GM10248 (cell line): ENCODE data around the gene ADCY5.

Source experiments
- CTCF ChIA-PET: fragments of 300-600 bp; sonication (Branson Sonifier 250); formaldehyde crosslinking; extraction: SDS; loops from one replicate; lab custom pipeline; 2021; ENCODE audit warnings: antibody characterized with exemption; lab: Yijun Ruan, JAX
- POLR2A ChIA-PET: fragments of 350-650 bp; sonication (Branson Sonifier 250); formaldehyde crosslinking; extraction: SDS; loops from one replicate; lab custom pipeline; 2020; ENCODE audit warnings: antibody characterized with exemption; lab: Yijun Ruan, JAX
- DNase-seq: peaks from one replicate; pipeline ENCODE4 v3.0.0; 2012; ENCODE audit errors: extremely low spot score
- CTCF ChIP-seq: IDR thresholded peaks from 2 replicates; pipeline ENCODE4 v1.5.1; 2012; ENCODE audit warnings: mild to moderate bottlenecking, low read depth; ENCODE audit errors: extremely low read depth, missing control alignments, control extremely low read depth

The ADCY5 gene

GRCh38 chr3:123486460-123486859 lies 37.6 kb upstream of the ADCY5 start:
- no peak for DNase-seq
- no peak for TF ChIP-seq CTCF
- POLR2A ChIA-PET = no interaction called here
- CTCF ChIA-PET = interaction anchor here (1.2 kb wide), 1 partner anchor 12 kb away, joined by 3 read pairs; no protein-coding TSS in a partner anchor

GRCh38 chr3:123485551-123485950 lies 36.7 kb upstream of the ADCY5 start:
- ChIA-PET CTCF (interaction anchor here (1.2 kb wide), 1 partner anchor 13 kb away, joined by 3 read pairs; no protein-coding TSS in a partner anchor), POLR2A (no interaction called here)

GRCh38 chr3:123483146-123483545 lies 34.3 kb upstream of the ADCY5 start:
- no peak for TF ChIP-seq CTCF
- POLR2A ChIA-PET = no interaction called here

More at GRCh38 chr3:123485551-123485950, 36.7 kb upstream of the ADCY5 start:
- no peak for TF ChIP-seq CTCF
- no peak for DNase-seq

GRCh38 chr3:123481722-123482457 lies 33.0 kb upstream of the ADCY5 start:
- ChIA-PET CTCF (interaction anchor here (1.1 kb wide), 1 partner anchor 77 kb away, joined by 4 read pairs; no protein-coding TSS in a partner anchor), POLR2A (no interaction called here)
- no peak for DNase-seq
- TF ChIP-seq CTCF = no peak

More at GRCh38 chr3:123483146-123483545, 34.3 kb upstream of the ADCY5 start:
- CTCF ChIA-PET = interaction anchor here (1.0 to 1.4 kb wide), 4 partner anchors 11 to 51 kb away, joined by 3 to 4 read pairs (median 4); no protein-coding TSS in a partner anchor
- no peak for DNase-seq

DNA sequence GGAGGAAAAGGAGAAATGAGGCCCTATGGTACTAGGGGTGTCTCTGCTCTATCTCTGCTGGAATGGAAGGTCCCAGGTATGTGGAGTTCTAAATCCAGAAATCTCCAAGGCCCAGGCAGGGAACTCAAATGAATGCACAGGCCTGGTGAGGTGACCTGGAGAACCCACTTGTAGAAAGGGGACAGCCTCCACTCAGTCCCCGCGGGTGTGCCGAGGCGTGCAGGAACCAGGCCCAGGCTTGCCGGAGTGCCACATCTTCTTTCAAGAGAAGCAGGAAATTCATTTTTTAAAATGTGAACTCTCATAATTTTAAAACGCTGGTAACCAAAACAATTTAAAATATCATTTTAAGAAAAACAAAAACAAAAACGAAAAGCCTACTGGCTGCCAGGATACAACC lies 32.2 kb upstream of the ADCY5 start:
- ChIA-PET POLR2A (no interaction called here), CTCF (no interaction called here)
- no peak for TF ChIP-seq CTCF
- no peak for DNase-seq

GRCh38 chr3:123480428-123480827 lies 31.5 kb upstream of the ADCY5 start:
- TF ChIP-seq CTCF = no peak
- peak; percentile 44 for DNase-seq
- CTCF ChIA-PET = interaction anchor here (1.4 to 2.0 kb wide), 2 partner anchors 10 to 26 kb away, joined by 3 to 5 read pairs; no protein-coding TSS in a partner anchor
- POLR2A ChIA-PET = no interaction called here
